ENCODE data around the gene TAP1. TPM values are rescaled to one million over a fixed set of nuclear protein-coding genes. Genes with fewer than 3 reads are reported as not detected.

TAP1 gene
- polyA plus RNA-seq, 2 of the 4 experiments (the other 2 are of a cell fraction) = 19.0 to 21.2 TPM

GRCh38 chr6:32816746-32817204 lies 36.7 kb downstream of the TAP1 start, which contains the start of gene HLA-DOB:
Gene HLA-DOB, minus strand, starts transcription at chr6:32817002. Its CDS starts 51 bp downstream, at chr6:32816951.
- Histone ChIP-seq H3K4me1 (peaks cover 7% of the 10 kb centered on the region; the same call in 2 of the 3 replicates), H3K9me3 (no peaks in the 10 kb centered on the region), H3K27ac (no peak within 1 kb of the TSS), H3K4me2 (no peak within 1 kb of the TSS), H3K4me3 (no peak within 1 kb of the TSS)
- FAIRE-seq (no peak), ATAC-seq (peak in 1 of 2 experiments; percentile 53; a peak in 2 of 6 replicates), DNase-seq (ENCODE audit: low read depth in 1 of 2, low spot score in 1 of 2) (peak in 1 of 2 experiments; percentile 7)
- CTCF ChIA-PET = no interaction called here
- POLR2A ChIA-PET = no interaction called here
- 35% methylated on average over 3 of the region's 3 CpGs for WGBS (ENCODE audit: missing lambda C conversion rate)
- TF ChIP-seq CEBPB (IDR thresholded peaks at IDR 0.05) (no peak), HES2 (IDR thresholded peaks at IDR 0.05) (no peak), RFX5 (IDR thresholded peaks at IDR 0.05) (peak; percentile 96)

GRCh38 chr6:32815996-32816395 lies 37.5 kb downstream of the TAP1 start:
- no peak overlapping the region for H3K4me2 ChIP-seq
- POLR2A ChIA-PET = no interaction called here
- FAIRE-seq (no peak), ATAC-seq (no peak), DNase-seq (ENCODE audit: low read depth in 1 of 2, low spot score in 1 of 2) (no peak)
- H3K27ac ChIP-seq = no peak overlapping the region
- H3K9me3 ChIP-seq = no peaks in the 10 kb centered on the region
- TF ChIP-seq KDM1A (IDR thresholded peaks at IDR 0.05; ENCODE audit: low read depth) (no peak), KDM5A (IDR thresholded peaks at IDR 0.05) (no peak), FOXS1 (CRISPR knock-in tag; IDR thresholded peaks at IDR 0.05) (no peak), EHMT2 (IDR thresholded peaks at IDR 0.05; ENCODE audit: low read depth) (no peak), CHD2 (IDR thresholded peaks at IDR 0.05; ENCODE audit: low read length, partially characterized antibody) (no peak), GATA3 (IDR thresholded peaks at IDR 0.05; ENCODE audit: borderline replicate concordance) (no peak), HDAC2 (IDR thresholded peaks at IDR 0.05) (no peak), HEYL (CRISPR knock-in tag; IDR thresholded peaks at IDR 0.05) (no peak), SMC3 (IDR thresholded peaks at IDR 0.05) (no peak), FOSB (CRISPR knock-in tag; IDR thresholded peaks at IDR 0.05) (no peak), BHLHE40 (IDR thresholded peaks at IDR 0.05; ENCODE audit: low read depth, low read length) (no peak), JUNB (IDR thresholded peaks at IDR 0.05) (no peak), RARB (CRISPR knock-in tag; IDR thresholded peaks at IDR 0.05) (no peak), ESRRA (IDR thresholded peaks at IDR 0.05; ENCODE audit: borderline replicate concordance, low read length) (no peak), CBX8 (IDR thresholded peaks at IDR 0.05) (no peak), NFE2L2 (conservative IDR thresholded peaks at IDR 0.05; ENCODE audit: low read length) (no peak), ZC3H11A (IDR thresholded peaks at IDR 0.05) (no peak), PBX3 (IDR thresholded peaks at IDR 0.05) (no peak), RFX5 (IDR thresholded peaks at IDR 0.05) (no peak)
- no peak overlapping the region for H3K4me3 ChIP-seq
- H3K4me1 ChIP-seq = peaks cover 7% of the 10 kb centered on the region; the same call in 2 of the 3 replicates
- 83% methylated on average over 2 of the region's 2 CpGs for WGBS (ENCODE audit: missing lambda C conversion rate)
- CTCF ChIA-PET = no interaction called here

- no peak overlapping the region for H3K4me3 ChIP-seq
- H3K9me3 ChIP-seq = no peaks in the 10 kb centered on the region
- ChIA-PET CTCF (interaction anchor here (0.6 kb wide), 1 partner anchor 24 kb away, joined by 3 read pairs; the partner anchor contains the start of gene TAP2), POLR2A (no interaction called here)
- ATAC-seq = no peak
- peaks cover 7% of the 10 kb centered on the region; the same call in 2 of the 3 replicates for H3K4me1 ChIP-seq
- no peak for DNase-seq (ENCODE audit: low read depth in 1 of 2, low spot score in 1 of 2)
- WGBS (ENCODE audit: missing lambda C conversion rate) = 70% methylated on average over 5 of the region's 5 CpGs
- no peak for FAIRE-seq
- H3K4me2 ChIP-seq = no peak overlapping the region
- H3K27ac ChIP-seq = no peak overlapping the region
- no peak for TF ChIP-seq JUNB (IDR thresholded peaks at IDR 0.05)
- no peak for TF ChIP-seq MAFK (IDR thresholded peaks at IDR 0.05; ENCODE audit: partially characterized antibody)
- no peak for TF ChIP-seq ZFP36 (IDR thresholded peaks at IDR 0.05; ENCODE audit: borderline replicate concordance, partially characterized antibody)
- TF ChIP-seq HES2 (IDR thresholded peaks at IDR 0.05) = no peak
- no peak for TF ChIP-seq BCL3 (IDR thresholded peaks at IDR 0.05)
- no peak for TF ChIP-seq HOXB5 (CRISPR knock-in tag; IDR thresholded peaks at IDR 0.05)
- no peak for TF ChIP-seq HOXA7 (CRISPR knock-in tag; IDR thresholded peaks at IDR 0.05)
- TF ChIP-seq HOXB13 (CRISPR knock-in tag; IDR thresholded peaks at IDR 0.05; ENCODE audit: low read depth) = no peak
- no peak for TF ChIP-seq SMC3 (IDR thresholded peaks at IDR 0.05)
- no peak for TF ChIP-seq MAX (IDR thresholded peaks at IDR 0.05)
- no peak for TF ChIP-seq ELK1 (IDR thresholded peaks at IDR 0.05; ENCODE audit: low read depth, low read length)
- no peak for TF ChIP-seq ZNF302 (CRISPR knock-in tag; IDR thresholded peaks at IDR 0.05)
- no peak for TF ChIP-seq JUN (IDR thresholded peaks at IDR 0.05)
- no peak for TF ChIP-seq RARB (CRISPR knock-in tag; IDR thresholded peaks at IDR 0.05)
- no peak for TF ChIP-seq TP53 (CRISPR knock-in tag; IDR thresholded peaks at IDR 0.05)
Measured at GRCh38 chr6:32815115-32815514, 38.4 kb downstream of the TAP1 start.

Measured in A549 (cell line).